Mesenchymal stem cell (in vitro differentiated cells and primary cell): ENCODE results near the gene OR10A7. TPM values are rescaled to one million over a fixed set of nuclear protein-coding genes. Genes with fewer than 3 reads are reported as not detected.
"Not testable (repeated sequence)": the region's sequence is repeated elsewhere in the genome, so short reads cannot be mapped to it uniquely, and the experiment has no call there.

Source experiments
- DNase-seq: peaks from one replicate; pipeline ENCODE4 v3.0.0-alpha.2; 2013
- H2AFZ ChIP-seq: one replicate; pipeline ENCODE4 v1.6.1; 2013; ENCODE audit warnings: low read depth, mild to moderate bottlenecking, control low read depth, inconsistent platforms, low read length, moderate library complexity
- H2AK5ac ChIP-seq: 2 replicates; pipeline ENCODE4 v1.6.1; 2013; ENCODE audit warnings: low read length, moderate library complexity, mild to moderate bottlenecking, inconsistent platforms; ENCODE audit not compliant: severe bottlenecking
- H2BK120ac ChIP-seq: one replicate; pipeline ENCODE4 v1.6.1; 2013; ENCODE audit warnings: low read depth, mild to moderate bottlenecking, inconsistent platforms, low read length, moderate library complexity
- H2BK12ac ChIP-seq, 2 experiments: one replicate each; pipeline ENCODE4 v1.6.1; 2013; ENCODE audit warnings: inconsistent platforms in 2 of 2, low read length in 2 of 2, mild to moderate bottlenecking in 2 of 2, moderate library complexity in 2 of 2, control low read depth in 1 of 2
- H2BK15ac ChIP-seq: one replicate; pipeline ENCODE4 v1.6.1; 2013; ENCODE audit warnings: mild to moderate bottlenecking, low read depth, inconsistent platforms; ENCODE audit not compliant: poor library complexity, severe bottlenecking
- H2BK5ac ChIP-seq: 2 replicates; pipeline ENCODE4 v1.6.1; 2013; ENCODE audit warnings: low read depth, mild to moderate bottlenecking, low read length, control low read depth, inconsistent platforms; ENCODE audit not compliant: poor library complexity, severe bottlenecking
- H3K14ac ChIP-seq, 2 experiments: one replicate each; pipeline ENCODE4 v1.6.1; 2013; ENCODE audit warnings: inconsistent platforms in 2 of 2, low read length in 2 of 2, control low read depth in 1 of 2, mild to moderate bottlenecking in 1 of 2, moderate library complexity in 1 of 2
- H3K18ac ChIP-seq, 2 experiments: one replicate each; pipeline ENCODE4 v1.6.1; 2013; ENCODE audit warnings: inconsistent platforms in 2 of 2, low read length in 2 of 2, control low read depth in 1 of 2, low read depth in 1 of 2, mild to moderate bottlenecking in 1 of 2
- H3K23ac ChIP-seq, 2 experiments: one replicate each; pipeline ENCODE4 v1.6.1; 2013; ENCODE audit warnings: inconsistent platforms in 2 of 2, low read length in 2 of 2, mild to moderate bottlenecking in 2 of 2, moderate library complexity in 2 of 2, control low read depth in 1 of 2
- H3K27ac ChIP-seq: 2 replicates; pipeline ENCODE4 v1.5.1; 2013; ENCODE audit warnings: mild to moderate bottlenecking, moderate library complexity, low read length, control low read depth, inconsistent platforms; ENCODE audit not compliant: poor library complexity, severe bottlenecking
- H3K27me3 ChIP-seq, 2 experiments: 2 replicates each; pipeline versions ENCODE4 v1.6.1 to v1.7.0; 2013; ENCODE audit warnings: low read length in 2 of 2, mild to moderate bottlenecking in 2 of 2, moderate library complexity in 2 of 2, control low read depth in 1 of 2, inconsistent platforms in 1 of 2; ENCODE audit not compliant: control insufficient read depth in 1 of 2, insufficient read depth in 1 of 2
- H3K36me3 ChIP-seq, 2 experiments: 2 replicates each; pipeline versions ENCODE4 v1.6.1 to v1.7.0; 2013; ENCODE audit warnings: low read length in 2 of 2, control low read depth in 1 of 2, inconsistent platforms in 1 of 2, low read depth in 1 of 2, mild to moderate bottlenecking in 1 of 2; ENCODE audit not compliant: insufficient read depth in 2 of 2, control insufficient read depth in 1 of 2
- H3K4ac ChIP-seq, 2 experiments: one replicate each; pipeline ENCODE4 v1.6.1; 2013; ENCODE audit warnings: inconsistent platforms in 2 of 2, low read length in 2 of 2, mild to moderate bottlenecking in 2 of 2, moderate library complexity in 2 of 2, control low read depth in 1 of 2, low read depth in 1 of 2
- H3K4me1 ChIP-seq: 2 replicates; pipeline ENCODE4 v1.6.1; 2013; ENCODE audit warnings: low read depth, low read length, control low read depth; ENCODE audit not compliant: control insufficient read depth, insufficient read depth
- H3K4me2 ChIP-seq: 2 replicates; pipeline ENCODE4 v1.6.1; 2013; ENCODE audit warnings: low read length, mild to moderate bottlenecking, inconsistent platforms; ENCODE audit not compliant: poor library complexity, severe bottlenecking
- H3K4me3 ChIP-seq, 2 experiments: 2 replicates each; pipeline versions ENCODE4 v1.5.1 to v1.7.0; 2013; ENCODE audit warnings: low read length in 2 of 2, mild to moderate bottlenecking in 2 of 2, control low read depth in 1 of 2, low read depth in 1 of 2; ENCODE audit not compliant: insufficient read depth in 1 of 2
- H3K79me1 ChIP-seq: replicated peaks from 2 replicates; pipeline ENCODE4 v1.6.1; 2013; ENCODE audit warnings: mild to moderate bottlenecking, control low read depth, low read length, inconsistent platforms; ENCODE audit not compliant: poor library complexity, severe bottlenecking
- H3K9ac ChIP-seq: 2 replicates; pipeline ENCODE4 v1.7.0; 2013; ENCODE audit warnings: mild to moderate bottlenecking, low read length, moderate library complexity
- H3K9me3 ChIP-seq: 2 replicates; pipeline ENCODE4 v1.7.0; 2013; ENCODE audit warnings: mild to moderate bottlenecking, low read length; ENCODE audit not compliant: control insufficient read depth
- H4K8ac ChIP-seq: one replicate; pipeline ENCODE4 v1.6.1; 2013; ENCODE audit warnings: inconsistent platforms, mild to moderate bottlenecking, low read length, moderate library complexity
- H4K91ac ChIP-seq: one replicate; pipeline ENCODE4 v1.6.1; 2013; ENCODE audit warnings: mild to moderate bottlenecking, low read length, inconsistent platforms
- WGBS: methylation state at CpG from one replicate; pipeline ENCODE4 v1.1.7; 2013; ENCODE audit warnings: mixed read lengths; 5-methylcytosine and 5-hydroxymethylcytosine counted together
- polyA plus RNA-seq, 2 experiments: library from polyadenylated mRNA; stranded (reverse); fragments of 200-250 nt; gene quantifications; one replicate each; pipeline ENCODE4 v1.2.3, GENCODE V29; 2013

OR10A7 gene
- polyA plus RNA-seq (2013, experiment 1 of 2), result not detected
- polyA plus RNA-seq (2013, experiment 2 of 2), result not detected

- Histone ChIP-seq H2BK12ac (no peak within 1 kb of the TSS), H3K36me3 (no peaks in the 10 kb centered on the region), H3K9me3 (no peaks in the 10 kb centered on the region), H3K79me1 (no peaks in the 10 kb centered on the region), H3K4ac (no peak within 1 kb of the TSS), H4K91ac (no peak within 1 kb of the TSS), H2AFZ (no peak within 1 kb of the TSS), H3K14ac (no peak within 1 kb of the TSS), H3K18ac (no peak within 1 kb of the TSS), H3K4me3 (no peak within 1 kb of the TSS), H3K9ac (no peak within 1 kb of the TSS), H3K4me2 (no peak within 1 kb of the TSS), H2BK15ac (no peak within 1 kb of the TSS), H3K27me3 (no peaks in the 10 kb centered on the region), H2BK120ac (no peak within 1 kb of the TSS), H4K8ac (no peak within 1 kb of the TSS), H3K23ac (no peak within 1 kb of the TSS), H3K27ac (no peak within 1 kb of the TSS), H2AK5ac (no peak within 1 kb of the TSS), H3K4me1 (no peaks in the 10 kb centered on the region), H2BK5ac (no peak within 1 kb of the TSS)
- WGBS, result 77% methylated on average over 1 of the region's 2 CpGs
- DNase-seq, result no peak
Observed at GRCh38 chr12:55220725-55221124, at the start of gene OR10A7. TSS of gene OR10A7 (plus strand) at chr12:55221025. CDS start at chr12:55221025, 0 bp downstream.

GRCh38 chr12:55171445-55171844, 49.4 kb upstream of the OR10A7 start:
- Histone ChIP-seq H3K14ac (no peak overlapping the region), H3K18ac (no peak overlapping the region), H3K23ac (no peak overlapping the region), H3K79me1 (no peaks in the 10 kb centered on the region), H3K4me2 (no peak overlapping the region), H2BK120ac (no peak overlapping the region), H2AFZ (no peak overlapping the region), H4K91ac (no peak overlapping the region), H3K9ac (no peak overlapping the region), H3K27ac (no peak overlapping the region), H3K4me3 (no peak overlapping the region), H3K36me3 (no peaks in the 10 kb centered on the region), H2BK15ac (no peak overlapping the region), H3K9me3 (no peaks in the 10 kb centered on the region), H4K8ac (no peak overlapping the region), H3K4ac (no peak overlapping the region), H3K27me3 (no peaks in the 10 kb centered on the region), H2BK12ac (no peak overlapping the region), H2BK5ac (no peak overlapping the region), H2AK5ac (no peak overlapping the region), H3K4me1 (no peaks in the 10 kb centered on the region)
- DNase-seq, result no peak
- WGBS, result 91% methylated on average over 2 of the region's 2 CpGs

- not testable (repeated sequence) for H3K27me3 ChIP-seq, H3K23ac ChIP-seq, H3K4ac ChIP-seq, H2BK15ac ChIP-seq, H3K36me3 ChIP-seq, H4K91ac ChIP-seq, H3K9ac ChIP-seq, H2AK5ac ChIP-seq, H2AFZ ChIP-seq, DNase-seq, H3K27ac ChIP-seq, H3K9me3 ChIP-seq, H3K18ac ChIP-seq, H2BK120ac ChIP-seq, H3K4me1 ChIP-seq, H4K8ac ChIP-seq, H2BK5ac ChIP-seq, H2BK12ac ChIP-seq, H3K14ac ChIP-seq, H3K4me2 ChIP-seq, H3K4me3 ChIP-seq, H3K79me1 ChIP-seq
- 33% methylated on average over 2 of the region's 2 CpGs for WGBS
Observed at GRCh38 chr12:55171846-55172245, 49.0 kb upstream of the OR10A7 start.

GRCh38 chr12:55172686-55173085, 48.1 kb upstream of the OR10A7 start:
- H4K91ac ChIP-seq, result no peak overlapping the region
- no peak overlapping the region for H2AK5ac ChIP-seq
- H4K8ac ChIP-seq, result no peak overlapping the region
- no peaks in the 10 kb centered on the region for H3K36me3 ChIP-seq
- H2BK12ac ChIP-seq, result no peak overlapping the region
- no peaks in the 10 kb centered on the region for H3K79me1 ChIP-seq
- no peaks in the 10 kb centered on the region for H3K9me3 ChIP-seq
- H2AFZ ChIP-seq, result no peak overlapping the region
- H3K4me2 ChIP-seq, result no peak overlapping the region
- H3K27me3 ChIP-seq, result no peaks in the 10 kb centered on the region
- WGBS, result no CpG with 5 or more reads among the region's 1 CpG
- no peak overlapping the region for H2BK15ac ChIP-seq
- no peak overlapping the region for H3K27ac ChIP-seq
- H2BK120ac ChIP-seq, result no peak overlapping the region
- no peaks in the 10 kb centered on the region for H3K4me1 ChIP-seq
- no peak overlapping the region for H3K18ac ChIP-seq
- H3K14ac ChIP-seq, result no peak overlapping the region
- H2BK5ac ChIP-seq, result no peak overlapping the region
- H3K9ac ChIP-seq, result no peak overlapping the region
- H3K4me3 ChIP-seq, result no peak overlapping the region
- H3K4ac ChIP-seq, result no peak overlapping the region
- no peak overlapping the region for H3K23ac ChIP-seq
- no peak for DNase-seq
